Stimulated activated CD8-positive, alpha-beta memory T cell treated with anti-CD3 and anti-CD28 coated beads, Interleukin-4, amount 100 ng/mL, for 4 hours (primary cell): ENCODE data around the gene DPY19L3.
"Not testable (repeated sequence)": the region's sequence is repeated elsewhere in the genome, so short reads cannot be mapped to it uniquely, and the experiment has no call there.

ENCODE experiments used
- DNase-seq, 2 donors: peaks; one replicate each; pipeline ENCODE4 v3.0.0-alpha.2; 2020; ENCODE audit warnings: low read depth in 2 of 2, low spot score in 1 of 2

DPY19L3 gene

DNA sequence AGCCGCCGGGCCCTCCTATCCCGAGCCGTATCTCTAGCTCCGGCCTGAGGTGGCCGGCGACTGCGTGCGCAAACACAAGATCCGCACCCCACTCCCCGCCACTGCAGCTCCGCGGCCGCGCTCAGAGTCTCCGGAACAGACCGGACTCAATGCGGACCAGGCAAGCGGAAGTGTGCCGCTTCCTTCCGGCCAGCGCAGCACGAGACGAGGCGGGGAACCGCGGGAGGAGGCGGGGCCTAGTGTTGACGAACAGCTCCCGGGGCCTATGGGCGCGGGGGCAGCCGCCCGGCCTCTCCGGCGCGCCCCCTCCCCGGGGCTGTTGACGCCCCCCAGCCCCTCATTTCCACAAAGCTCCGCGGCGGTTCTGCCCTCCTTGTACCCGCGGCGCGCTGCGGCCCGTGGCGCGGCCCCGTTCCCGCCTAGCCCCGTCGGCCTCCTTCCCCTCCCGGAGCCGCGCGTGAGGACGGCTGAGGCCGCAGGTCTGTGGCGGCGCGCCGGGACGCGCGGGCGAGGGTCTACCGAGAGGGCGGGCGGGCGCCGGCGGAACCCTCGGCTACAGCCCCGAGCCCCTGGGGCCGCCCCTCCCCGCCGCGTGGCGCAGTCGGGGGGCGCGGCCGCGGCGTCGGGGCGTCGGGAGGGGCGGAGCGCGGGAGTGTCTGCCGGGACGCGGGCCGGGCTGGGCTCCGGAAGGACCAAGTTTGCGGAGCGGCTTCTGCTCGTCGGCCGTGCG, at the start of gene DPY19L3:
Gene DPY19L3, plus strand, starts transcription at position 340 of the 730 bp plus-strand sequence. CDS start 2,484 bp downstream, outside the sequence.
- DNase-seq, result peak; percentile 78 to 84

DNA sequence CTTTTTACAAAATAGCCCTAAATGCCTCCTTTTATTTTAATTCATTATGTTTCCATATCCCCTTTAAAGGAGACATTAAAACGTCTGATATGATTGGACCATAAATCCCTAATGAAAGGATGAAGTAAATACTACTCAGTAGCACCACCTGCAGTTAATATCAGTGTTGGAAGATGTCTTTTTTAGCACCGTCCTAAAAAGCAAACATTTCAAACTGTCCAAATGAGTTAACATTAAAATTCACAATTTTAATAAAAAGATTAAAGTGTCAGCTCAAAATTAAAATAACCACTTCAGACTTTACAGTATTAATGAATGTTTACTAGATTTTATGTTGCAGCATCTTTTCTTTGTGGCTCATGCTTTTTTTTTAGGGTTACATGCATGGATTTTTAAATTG, 47.9 kb upstream of the DPY19L3 start:
- no peak for DNase-seq

- no peak for DNase-seq
Observed at GRCh38 chr19:32358321-32358720, 47.2 kb upstream of the DPY19L3 start.

DNA sequence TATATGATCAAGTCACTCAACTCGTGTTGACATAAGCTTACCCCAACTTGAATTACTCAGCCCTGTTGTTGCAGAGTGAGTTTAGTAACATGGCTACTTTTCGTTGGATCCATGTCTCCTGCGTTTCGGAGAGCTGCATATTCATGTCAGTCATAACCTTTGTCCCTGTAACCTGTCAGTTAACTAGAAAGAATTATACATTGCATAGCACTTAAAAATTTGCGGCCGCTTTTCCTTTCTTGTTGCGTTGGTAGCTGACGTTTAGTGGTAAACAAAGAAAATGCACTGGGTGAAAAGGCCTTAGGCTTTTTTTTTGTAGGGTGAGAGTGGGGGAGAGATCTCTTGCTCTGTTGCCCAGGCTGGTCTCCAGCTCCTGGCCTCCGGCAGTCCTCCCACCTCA, 46.0 kb upstream of the DPY19L3 start:
- no peak for DNase-seq

- DNase-seq, result no peak
Observed at GRCh38 chr19:32361574-32362317, 43.8 kb upstream of the DPY19L3 start.

GRCh38 chr19:32362318-32362691, 43.3 kb upstream of the DPY19L3 start:
- no peak for DNase-seq

GRCh38 chr19:32363175-32363574, 42.4 kb upstream of the DPY19L3 start:
- DNase-seq, result no peak

DNA sequence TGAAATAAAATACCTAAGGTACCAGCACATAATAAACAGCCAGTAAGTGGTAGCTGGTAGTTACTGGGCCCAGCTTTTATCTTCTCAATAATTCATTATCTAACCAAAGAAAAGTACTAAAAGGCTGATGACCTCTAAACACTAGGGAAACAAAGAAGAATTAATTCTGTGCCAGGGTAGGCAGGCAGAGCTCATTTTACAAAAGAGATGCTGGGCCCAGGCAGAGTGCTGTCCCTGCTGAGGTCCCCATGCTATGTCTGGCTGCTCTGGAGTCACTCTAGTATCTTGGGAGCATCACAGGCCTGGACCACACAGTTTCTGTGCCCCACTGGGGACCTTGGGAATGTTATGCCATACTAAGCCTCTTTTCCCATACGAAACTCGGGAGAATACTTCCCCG, 41.9 kb upstream of the DPY19L3 start:
- no peak for DNase-seq

DNA sequence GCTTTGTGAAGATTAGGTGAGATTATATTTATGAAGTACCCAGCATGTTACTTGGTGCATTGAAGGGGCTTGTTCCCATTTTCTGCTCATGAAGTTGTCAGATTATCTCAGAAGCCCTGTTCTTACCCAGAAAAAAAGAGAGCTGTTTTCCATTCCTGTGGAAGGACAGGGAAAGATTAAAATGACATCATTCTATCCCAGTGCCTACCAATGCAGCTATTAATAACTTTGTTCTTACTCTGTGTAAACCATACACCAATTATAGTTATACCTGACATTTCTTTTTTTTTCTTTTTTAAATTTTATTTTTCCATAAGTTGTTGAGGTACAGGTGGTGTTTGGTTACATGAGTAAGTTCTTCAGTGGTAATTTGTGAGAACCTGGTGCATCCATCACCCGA, 41.5 kb upstream of the DPY19L3 start:
- no peak for DNase-seq

DNA sequence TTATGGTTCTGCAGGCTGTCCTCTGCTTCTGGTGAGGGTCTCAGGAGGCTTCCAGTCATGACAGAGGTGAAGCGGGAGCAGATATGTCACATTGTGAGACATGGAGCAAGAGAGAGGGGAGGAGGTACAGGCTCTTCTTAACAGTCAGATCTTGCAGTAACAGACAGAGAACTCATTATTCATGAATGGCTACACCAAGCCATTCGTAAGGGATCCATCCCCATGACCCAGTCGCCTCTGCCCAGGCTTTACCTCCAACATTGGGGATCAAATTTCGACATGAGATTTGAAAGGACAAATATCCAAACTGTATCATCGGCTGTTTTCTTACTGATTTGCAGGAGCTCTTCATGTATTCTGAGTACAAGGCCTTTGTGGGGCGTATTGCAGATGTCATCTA, 38.5 kb upstream of the DPY19L3 start:
- DNase-seq, result no peak

- no peak for DNase-seq
Observed at GRCh38 chr19:32367948-32368536, 37.5 kb upstream of the DPY19L3 start.

DNA sequence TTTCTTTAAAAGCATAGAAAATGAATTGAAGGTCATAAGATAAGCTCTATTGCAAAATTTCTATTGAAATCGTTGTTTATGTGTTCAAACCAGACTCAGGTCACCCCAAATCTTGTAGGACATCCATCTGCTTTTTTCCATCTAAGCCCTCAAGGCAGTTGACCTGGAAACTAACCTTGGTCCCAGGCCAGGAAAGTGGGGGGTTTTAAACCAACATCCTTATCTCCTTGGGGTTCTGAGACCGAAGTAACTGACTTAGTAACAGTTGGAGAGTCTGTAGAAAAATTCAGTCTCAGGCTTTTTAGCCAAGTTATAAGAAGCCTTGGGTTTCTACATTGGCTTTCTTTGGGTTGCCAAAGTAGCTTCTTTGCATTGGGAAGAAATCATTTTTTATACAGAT, 36.8 kb upstream of the DPY19L3 start:
- no peak for DNase-seq

GRCh38 chr19:32372726-32373517, 32.6 kb upstream of the DPY19L3 start:
- no peak for DNase-seq

- no peak for DNase-seq
Observed at GRCh38 chr19:32373585-32374295, 31.8 kb upstream of the DPY19L3 start.

GRCh38 chr19:32374362-32374761, 31.2 kb upstream of the DPY19L3 start:
- DNase-seq, result not testable (repeated sequence)

GRCh38 chr19:32377088-32377487, 28.5 kb upstream of the DPY19L3 start:
- DNase-seq, result not testable (repeated sequence)

DNA sequence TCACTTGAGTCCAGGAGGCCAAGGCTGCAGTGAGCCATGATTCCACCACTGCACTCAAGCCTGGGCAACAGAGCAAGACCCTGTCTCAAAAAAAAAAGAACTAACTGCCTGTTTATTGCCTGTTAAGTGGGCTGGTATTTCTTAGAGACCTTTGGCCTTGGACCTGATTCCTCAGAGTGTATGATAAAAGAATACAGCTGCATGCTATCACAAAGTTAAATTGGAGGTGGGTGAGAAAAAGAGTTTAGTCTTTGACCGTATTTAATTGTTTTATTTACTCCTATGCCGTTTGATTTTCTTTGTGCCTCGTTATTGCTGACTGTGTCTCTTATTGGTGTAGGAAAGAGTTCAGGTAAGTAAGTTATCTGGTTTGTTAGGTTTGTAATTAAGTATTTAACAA, 25.3 kb upstream of the DPY19L3 start:
- no peak for DNase-seq

DNA sequence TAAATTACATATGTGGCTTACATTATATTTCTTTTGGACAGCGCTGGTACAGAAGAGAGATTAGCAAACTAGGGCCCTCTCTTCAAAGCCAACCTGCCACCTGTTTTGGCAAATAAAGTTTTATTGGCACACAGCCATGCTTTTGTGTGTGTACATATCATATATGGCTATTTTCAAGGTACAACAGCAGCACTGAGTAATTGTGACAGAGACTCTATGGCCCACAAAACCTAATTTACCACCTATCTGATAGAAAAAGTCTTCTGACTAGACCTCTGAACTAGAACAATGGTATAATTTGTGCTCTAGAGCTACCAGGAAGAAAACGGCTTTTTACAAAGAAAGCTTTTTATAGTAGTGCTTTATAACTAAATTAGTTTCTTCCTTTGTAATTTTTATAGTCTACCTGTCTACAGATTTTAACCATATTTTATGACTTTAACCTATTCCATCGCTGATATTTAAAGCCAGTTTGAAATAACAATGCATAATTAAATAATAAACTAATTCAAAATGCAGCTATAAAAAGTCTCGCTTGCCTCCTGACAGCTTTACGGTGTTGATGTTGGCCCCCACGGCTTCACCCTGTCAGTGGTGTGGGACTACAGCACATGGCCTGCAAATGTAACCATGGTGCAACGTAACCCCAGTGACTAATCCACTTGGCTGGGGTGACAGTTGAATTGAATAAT, 17.7 kb upstream of the DPY19L3 start:
- DNase-seq, result no peak

DNA sequence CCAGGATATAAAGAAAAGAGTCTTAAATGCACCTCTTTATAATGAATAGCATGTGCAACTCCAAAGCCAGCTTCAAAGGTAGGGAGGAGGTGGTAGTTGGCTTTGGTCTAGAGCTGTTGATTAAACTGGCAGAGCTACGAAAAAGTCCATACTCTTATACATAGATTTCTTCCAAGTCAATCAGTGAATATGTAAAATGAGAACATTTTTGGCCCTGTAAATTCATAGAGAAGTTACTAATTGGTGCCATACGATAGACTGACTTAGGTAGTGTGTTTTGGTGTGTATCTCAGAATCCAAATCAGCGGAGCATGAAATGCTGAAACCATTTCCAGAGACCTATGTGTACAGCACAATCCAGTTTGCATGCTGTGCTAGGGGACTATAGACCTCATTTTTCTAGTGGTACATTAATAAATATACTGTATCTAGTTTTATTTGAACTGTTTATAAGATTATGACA, 17.1 kb upstream of the DPY19L3 start:
- no peak for DNase-seq

- no peak for DNase-seq
Observed at GRCh38 chr19:32392901-32393300, 12.7 kb upstream of the DPY19L3 start.
